HG02943 (cell line): Measurements from ENCODE around the gene TEX264.

ENCODE experiments used
- ATAC-seq: cut with Tn5 transposase; IDR thresholded peaks from one replicate; pipeline ENCODE4 v1.9.1; 2021; ENCODE audit warnings: mild to moderate bottlenecking, low read depth, moderate library complexity; ENCODE audit not compliant: unreplicated experiment

The TEX264 gene

DNA sequence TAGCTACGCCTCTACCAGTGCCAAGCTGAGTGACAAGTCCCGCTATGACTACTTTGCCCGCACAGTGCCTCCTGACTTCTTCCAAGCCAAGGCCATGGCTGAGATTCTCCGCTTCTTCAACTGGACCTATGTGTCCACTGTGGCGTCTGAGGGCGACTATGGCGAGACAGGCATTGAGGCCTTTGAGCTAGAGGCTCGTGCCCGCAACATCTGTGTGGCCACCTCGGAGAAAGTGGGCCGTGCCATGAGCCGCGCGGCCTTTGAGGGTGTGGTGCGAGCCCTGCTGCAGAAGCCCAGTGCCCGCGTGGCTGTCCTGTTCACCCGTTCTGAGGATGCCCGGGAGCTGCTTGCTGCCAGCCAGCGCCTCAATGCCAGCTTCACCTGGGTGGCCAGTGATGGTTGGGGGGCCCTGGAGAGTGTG is 41.5 kb downstream of the TEX264 start:
- no peak for ATAC-seq

DNA sequence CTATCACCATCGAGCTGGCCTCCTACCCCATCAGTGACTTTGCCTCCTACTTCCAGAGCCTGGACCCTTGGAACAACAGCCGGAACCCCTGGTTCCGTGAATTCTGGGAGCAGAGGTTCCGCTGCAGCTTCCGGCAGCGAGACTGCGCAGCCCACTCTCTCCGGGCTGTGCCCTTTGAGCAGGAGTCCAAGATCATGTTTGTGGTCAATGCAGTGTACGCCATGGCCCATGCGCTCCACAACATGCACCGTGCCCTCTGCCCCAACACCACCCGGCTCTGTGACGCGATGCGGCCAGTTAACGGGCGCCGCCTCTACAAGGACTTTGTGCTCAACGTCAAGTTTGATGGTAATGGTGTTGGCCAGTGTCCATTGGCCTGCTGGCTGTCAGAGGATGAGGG is 41.9 kb downstream of the TEX264 start:
- no peak for ATAC-seq

DNA sequence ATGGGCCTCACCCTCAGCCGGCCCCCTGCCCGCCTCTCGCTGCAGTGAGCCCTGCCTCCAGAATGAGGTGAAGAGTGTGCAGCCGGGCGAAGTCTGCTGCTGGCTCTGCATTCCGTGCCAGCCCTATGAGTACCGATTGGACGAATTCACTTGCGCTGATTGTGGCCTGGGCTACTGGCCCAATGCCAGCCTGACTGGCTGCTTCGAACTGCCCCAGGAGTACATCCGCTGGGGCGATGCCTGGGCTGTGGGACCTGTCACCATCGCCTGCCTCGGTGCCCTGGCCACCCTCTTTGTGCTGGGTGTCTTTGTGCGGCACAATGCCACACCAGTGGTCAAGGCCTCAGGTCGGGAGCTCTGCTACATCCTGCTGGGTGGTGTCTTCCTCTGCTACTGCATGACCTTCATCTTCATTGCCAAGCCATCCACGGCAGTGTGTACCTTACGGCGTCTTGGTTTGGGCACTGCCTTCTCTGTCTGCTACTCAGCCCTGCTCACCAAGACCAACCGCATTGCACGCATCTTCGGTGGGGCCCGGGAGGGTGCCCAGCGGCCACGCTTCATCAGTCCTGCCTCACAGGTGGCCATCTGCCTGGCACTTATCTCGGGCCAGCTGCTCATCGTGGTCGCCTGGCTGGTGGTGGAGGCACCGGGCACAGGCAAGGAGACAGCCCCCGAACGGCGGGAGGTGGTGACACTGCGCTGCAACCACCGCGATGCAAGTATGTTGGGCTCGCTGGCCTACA is 44.4 kb downstream of the TEX264 start:
- ATAC-seq, result no peak

GRCh38 chr3:51715977-51716294 is 44.9 kb downstream of the TEX264 start:
- ATAC-seq, result no peak

GRCh38 chr3:51716805-51717204 is 45.8 kb downstream of the TEX264 start:
- no peak for ATAC-seq

DNA sequence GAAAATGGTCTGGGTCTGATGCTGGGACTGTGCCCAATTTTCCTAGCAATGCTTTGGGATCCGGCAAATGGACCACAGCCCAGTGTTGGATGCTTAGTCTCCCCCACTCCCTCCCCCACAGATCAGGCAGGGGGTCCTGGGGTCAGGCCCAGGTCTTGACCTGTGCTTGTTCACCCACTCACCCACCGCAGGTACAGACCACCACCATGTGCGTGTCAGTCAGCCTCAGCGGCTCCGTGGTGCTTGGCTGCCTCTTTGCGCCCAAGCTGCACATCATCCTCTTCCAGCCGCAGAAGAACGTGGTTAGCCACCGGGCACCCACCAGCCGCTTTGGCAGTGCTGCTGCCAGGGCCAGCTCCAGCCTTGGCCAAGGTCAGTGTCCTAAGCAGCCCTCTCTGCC is 46.4 kb downstream of the TEX264 start:
- ATAC-seq, result no peak

- ATAC-seq, result no peak
These were observed 46.9 kb downstream of the TEX264 start for GRCh38 chr3:51717947-51718346.

GRCh38 chr3:51718547-51719409 is 47.7 kb downstream of the TEX264 start:
- peak; percentile 65 for ATAC-seq

GRCh38 chr3:51719410-51720025 is 48.5 kb downstream of the TEX264 start:
- no peak for ATAC-seq

- ATAC-seq, result no peak
These were observed 49.4 kb downstream of the TEX264 start for GRCh38 chr3:51720292-51721061.

- no peak for ATAC-seq
These were observed 50.2 kb downstream of the TEX264 start for GRCh38 chr3:51721062-51721745.

DNA sequence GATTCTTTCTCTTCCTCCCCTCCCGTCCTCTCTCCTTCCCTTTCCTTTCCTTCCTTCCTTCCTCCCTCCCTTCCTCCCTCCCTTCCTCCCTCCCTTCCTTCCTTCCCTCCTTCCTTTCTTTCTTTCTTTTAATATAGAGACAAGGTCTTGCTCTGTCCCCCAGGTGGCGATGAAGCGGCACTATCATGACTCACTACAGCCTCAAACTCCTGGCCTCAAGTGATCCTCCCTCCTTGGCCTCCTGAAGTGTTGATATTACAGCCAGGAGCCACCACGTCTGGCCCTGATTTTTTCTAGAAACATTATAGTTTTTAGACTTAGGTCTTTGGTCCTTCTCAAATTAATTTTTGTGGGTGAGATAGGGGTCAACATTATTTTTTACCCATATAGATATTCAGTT is 51.3 kb downstream of the TEX264 start:
- ATAC-seq, result no peak

DNA sequence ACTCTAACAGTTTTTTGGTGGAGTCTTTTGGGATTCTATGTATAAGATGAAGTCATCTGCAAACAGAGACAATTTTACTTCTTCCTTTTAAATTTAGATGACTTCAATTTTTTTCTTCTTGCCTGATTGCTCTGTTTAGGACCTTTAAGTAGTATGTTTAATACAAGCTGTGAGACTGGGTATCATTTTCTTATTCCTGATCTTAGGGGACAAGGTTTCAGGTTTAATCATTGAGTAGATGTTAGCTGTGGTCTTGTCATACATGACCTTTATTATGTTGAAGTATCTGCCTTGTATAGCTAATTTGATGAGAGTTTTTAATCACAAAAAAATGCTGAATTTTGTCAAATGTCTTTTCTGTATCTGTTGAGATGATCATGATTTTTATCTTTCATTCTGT is 56.4 kb downstream of the TEX264 start:
- no peak for ATAC-seq

- no peak for ATAC-seq
These were observed 58.1 kb downstream of the TEX264 start for GRCh38 chr3:51729042-51729633.

DNA sequence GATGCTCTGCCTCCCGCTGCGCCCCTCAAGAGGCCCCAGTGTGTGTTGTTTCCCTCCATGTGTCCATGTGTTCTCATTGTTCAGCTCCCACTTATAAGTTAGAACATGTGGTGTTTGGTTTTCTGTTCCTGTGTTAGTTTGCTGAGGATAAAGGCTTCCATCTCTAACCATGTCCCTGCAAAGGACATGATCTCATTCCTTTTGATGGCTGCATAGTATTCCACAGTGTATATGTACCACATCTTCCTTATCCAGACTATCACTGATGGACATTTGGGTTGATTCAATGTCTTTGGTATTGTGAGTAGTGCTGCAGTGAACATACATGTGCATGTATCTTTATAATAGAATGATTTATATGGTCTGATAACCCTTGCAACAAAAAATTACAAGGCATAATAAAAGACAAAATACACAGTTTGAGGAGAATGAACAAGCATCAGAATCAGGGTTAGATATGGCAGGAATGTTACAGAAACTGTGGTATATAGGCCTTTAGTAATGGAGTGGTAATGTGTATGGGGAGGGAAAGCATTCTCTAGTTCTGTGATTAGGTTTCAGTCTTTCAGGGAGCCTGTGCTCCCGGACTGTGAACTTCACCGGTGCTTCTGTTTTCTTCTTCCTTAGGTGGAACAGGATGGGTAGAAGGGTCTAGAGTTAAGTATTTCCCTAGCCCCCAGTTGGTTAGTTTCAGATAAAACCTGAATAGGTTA is 63.0 kb downstream of the TEX264 start:
- no peak for ATAC-seq

- no peak for ATAC-seq
These were observed 63.5 kb downstream of the TEX264 start for GRCh38 chr3:51734572-51734907.

- ATAC-seq, result no peak
These were observed 64.0 kb downstream of the TEX264 start for GRCh38 chr3:51735039-51735438.

DNA sequence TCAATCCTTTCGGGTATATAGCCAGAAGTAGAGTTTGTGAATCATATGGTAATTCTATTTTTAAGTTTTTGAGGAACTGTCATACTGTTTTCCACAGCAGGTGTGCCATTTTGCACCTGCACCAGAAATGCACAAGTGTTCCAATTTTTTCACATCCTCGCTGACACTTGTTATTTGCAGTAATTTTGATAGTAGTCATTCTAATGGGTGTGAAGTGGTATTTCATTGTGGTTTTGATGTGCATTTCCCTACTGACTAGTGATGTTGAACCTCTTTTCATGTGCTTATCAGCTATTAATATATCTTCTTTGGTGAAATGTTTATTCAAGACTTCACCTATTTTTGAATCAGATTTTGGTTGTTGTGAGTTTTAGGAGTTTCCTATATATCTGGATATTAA is 64.9 kb downstream of the TEX264 start:
- ATAC-seq, result no peak

GRCh38 chr3:51739110-51739509 is 68.1 kb downstream of the TEX264 start:
- no peak for ATAC-seq
